Stimulated activated CD8-positive, alpha-beta memory T cell treated with anti-CD3 and anti-CD28 coated beads, Interleukin-4, amount 100 ng/mL, for 1 hour (primary cell): Measurements from ENCODE around the gene SH3D21.

Experiments used
- DNase-seq, 2 donors: peaks; one replicate each; pipeline ENCODE4 v3.0.0-alpha.2; 2020; ENCODE audit warnings: low read depth in 2 of 2, low spot score in 1 of 2

Gene SH3D21

GRCh38 chr1:36328713-36329112, 22.5 kb downstream of the SH3D21 start:
- no peak for DNase-seq

GRCh38 chr1:36329817-36330216, 23.6 kb downstream of the SH3D21 start:
- no peak for DNase-seq

- DNase-seq = no peak
These were observed 24.8 kb downstream of the SH3D21 start for GRCh38 chr1:36330940-36331339.

GRCh38 chr1:36337830-36338229, 31.7 kb downstream of the SH3D21 start:
- DNase-seq = no peak

- no peak for DNase-seq
These were observed 33.0 kb downstream of the SH3D21 start for GRCh38 chr1:36339215-36339614.

- no peak for DNase-seq
These were observed 33.4 kb downstream of the SH3D21 start for GRCh38 chr1:36339615-36340014.

GRCh38 chr1:36341626-36342320, 35.6 kb downstream of the SH3D21 start:
- DNase-seq = no peak

- DNase-seq = peak in 1 of 2 donors; percentile 29
These were observed 36.4 kb downstream of the SH3D21 start for GRCh38 chr1:36342426-36343185.

GRCh38 chr1:36343651-36344394, 37.7 kb downstream of the SH3D21 start:
- no peak for DNase-seq

- no peak for DNase-seq
These were observed 38.2 kb downstream of the SH3D21 start for GRCh38 chr1:36344395-36344680.

GRCh38 chr1:36345353-36345752, 39.2 kb downstream of the SH3D21 start:
- no peak for DNase-seq

- DNase-seq = no peak
These were observed 40.7 kb downstream of the SH3D21 start for GRCh38 chr1:36346741-36347370.

GRCh38 chr1:36349241-36349671, 43.1 kb downstream of the SH3D21 start:
- DNase-seq = no peak

- DNase-seq = no peak
These were observed 43.7 kb downstream of the SH3D21 start for GRCh38 chr1:36349839-36350238.

GRCh38 chr1:36350659-36351226, 44.6 kb downstream of the SH3D21 start:
- peak in 1 of 2 donors; percentile 20 for DNase-seq

- no peak for DNase-seq
These were observed 45.2 kb downstream of the SH3D21 start for GRCh38 chr1:36351227-36351977.

- no peak for DNase-seq
These were observed 46.1 kb downstream of the SH3D21 start for GRCh38 chr1:36352125-36352909.

GRCh38 chr1:36352910-36353878, 47.0 kb downstream of the SH3D21 start:
- DNase-seq = no peak

- no peak for DNase-seq
These were observed 48.3 kb downstream of the SH3D21 start for GRCh38 chr1:36354486-36354885.
